ENCODE results near the gene SMYD4.
"Not testable (repeated sequence)": the region's sequence is repeated elsewhere in the genome, so short reads cannot be mapped to it uniquely, and the experiment has no call there.

SMYD4 gene

DNA sequence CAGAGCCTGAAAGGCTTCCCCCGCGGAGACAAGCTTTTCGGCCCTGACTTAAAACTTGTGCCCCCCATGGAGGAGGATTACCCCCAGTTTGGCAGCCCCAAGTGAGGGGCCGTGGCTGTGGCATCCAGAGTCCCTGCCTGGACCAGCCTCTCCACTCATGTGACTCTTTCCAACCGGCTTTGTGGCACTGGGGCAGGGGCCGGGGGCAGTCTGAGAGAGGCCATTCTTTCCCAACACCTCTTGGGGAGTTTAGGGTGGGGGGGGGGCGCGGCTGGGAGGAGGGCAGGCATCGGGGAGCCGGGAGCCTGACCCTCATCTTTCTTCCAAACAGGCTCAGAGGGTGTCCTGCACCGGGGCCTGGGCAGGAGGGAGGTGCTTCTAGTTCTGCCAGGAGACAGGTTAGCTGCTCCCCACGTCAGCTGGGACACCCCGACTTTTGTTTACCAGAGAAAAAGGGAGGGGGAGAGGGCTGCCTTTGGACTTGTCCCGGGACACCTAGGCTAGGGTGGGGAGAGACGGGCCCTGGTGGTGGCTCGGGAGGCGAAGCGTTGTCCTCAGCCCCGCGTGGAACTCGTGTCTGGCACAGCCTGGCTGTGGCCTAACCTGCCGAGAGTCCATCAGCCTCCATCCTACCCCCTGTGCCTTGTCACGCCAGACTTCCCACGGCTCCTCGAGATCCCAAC, 75.1 kb downstream of the SMYD4 start:
- no peak for DNase-seq (ENCODE audit: low read depth in 2 of 2)

DNA sequence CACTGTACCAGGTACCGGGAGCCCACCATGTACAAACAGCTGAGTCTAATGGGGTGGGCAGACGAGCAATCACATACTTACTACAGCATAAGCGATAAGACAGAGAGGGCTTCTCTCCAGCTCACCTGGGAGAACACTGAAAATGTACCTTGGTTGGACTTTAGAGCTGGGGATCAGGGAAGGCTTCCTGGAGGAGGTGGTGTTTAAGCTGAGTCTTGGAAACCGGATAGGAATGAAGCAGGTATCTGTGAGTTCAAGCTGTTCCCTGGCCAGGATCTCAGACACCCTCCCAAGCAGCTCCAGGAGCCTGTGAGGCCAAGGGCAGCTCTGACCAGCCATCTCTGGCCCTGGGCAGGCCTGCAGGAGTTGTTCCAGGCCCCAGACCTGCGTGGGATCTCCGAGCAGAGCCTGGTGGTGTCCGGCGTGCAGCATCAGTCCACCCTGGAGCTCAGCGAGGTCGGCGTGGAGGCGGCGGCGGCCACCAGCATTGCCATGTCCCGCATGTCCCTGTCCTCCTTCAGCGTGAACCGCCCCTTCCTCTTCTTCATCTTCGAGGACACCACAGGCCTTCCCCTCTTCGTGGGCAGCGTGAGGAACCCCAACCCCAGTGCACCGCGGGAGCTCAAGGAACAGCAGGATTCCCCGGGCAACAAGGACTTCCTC, 75.8 kb downstream of the SMYD4 start:
- no peak for DNase-seq (ENCODE audit: low read depth in 2 of 2)

- DNase-seq (ENCODE audit: low read depth in 2 of 2): no peak
These were observed 77.1 kb downstream of the SMYD4 start for GRCh38 chr17:1752425-1753262.

DNA sequence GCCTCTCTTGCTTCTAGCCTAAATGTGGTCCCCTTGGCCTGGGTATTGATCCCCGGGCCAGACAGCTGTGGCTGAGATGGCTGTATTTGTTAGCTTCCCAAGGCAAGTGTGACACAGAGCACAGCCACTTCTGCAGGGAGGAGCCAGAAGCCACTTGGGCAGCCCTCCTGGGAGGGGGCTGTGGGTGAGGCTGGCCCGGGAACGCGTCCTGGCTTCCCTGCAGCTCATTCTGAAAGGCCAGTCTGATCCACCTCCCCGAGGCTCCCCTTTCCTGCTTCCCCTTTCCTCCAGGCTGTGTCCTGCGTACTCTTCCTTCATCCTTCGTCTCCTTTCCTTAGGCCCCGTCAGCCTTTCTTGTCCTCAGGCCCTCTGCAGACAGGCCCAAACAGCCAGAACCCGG, 79.1 kb downstream of the SMYD4 start:
- no peak for DNase-seq (ENCODE audit: low read depth in 2 of 2)

DNA sequence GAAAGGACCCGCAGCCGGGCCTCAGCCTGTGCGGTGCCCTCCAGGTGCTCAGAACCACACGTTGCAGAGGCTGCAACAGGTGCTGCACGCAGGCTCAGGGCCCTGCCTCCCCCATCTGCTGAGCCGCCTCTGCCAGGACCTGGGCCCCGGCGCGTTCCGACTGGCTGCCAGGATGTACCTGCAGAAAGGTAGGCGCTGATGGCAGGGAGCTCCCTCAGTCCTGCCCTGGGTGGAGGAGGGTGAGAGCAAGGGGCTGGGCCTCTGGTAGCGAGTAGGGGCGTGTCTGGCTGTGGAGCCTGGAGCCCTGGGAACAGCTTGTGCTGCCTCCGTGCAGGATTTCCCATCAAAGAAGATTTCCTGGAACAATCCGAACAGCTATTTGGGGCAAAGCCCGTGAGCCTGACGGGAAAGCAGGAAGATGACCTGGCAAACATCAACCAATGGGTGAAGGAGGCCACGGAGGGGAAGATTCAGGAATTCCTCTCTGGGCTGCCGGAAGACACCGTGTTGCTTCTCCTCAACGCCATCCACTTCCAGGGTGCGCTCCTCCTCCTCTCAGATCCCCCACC, 82.6 kb downstream of the SMYD4 start:
- DNase-seq (ENCODE audit: low read depth in 2 of 2): no peak

DNA sequence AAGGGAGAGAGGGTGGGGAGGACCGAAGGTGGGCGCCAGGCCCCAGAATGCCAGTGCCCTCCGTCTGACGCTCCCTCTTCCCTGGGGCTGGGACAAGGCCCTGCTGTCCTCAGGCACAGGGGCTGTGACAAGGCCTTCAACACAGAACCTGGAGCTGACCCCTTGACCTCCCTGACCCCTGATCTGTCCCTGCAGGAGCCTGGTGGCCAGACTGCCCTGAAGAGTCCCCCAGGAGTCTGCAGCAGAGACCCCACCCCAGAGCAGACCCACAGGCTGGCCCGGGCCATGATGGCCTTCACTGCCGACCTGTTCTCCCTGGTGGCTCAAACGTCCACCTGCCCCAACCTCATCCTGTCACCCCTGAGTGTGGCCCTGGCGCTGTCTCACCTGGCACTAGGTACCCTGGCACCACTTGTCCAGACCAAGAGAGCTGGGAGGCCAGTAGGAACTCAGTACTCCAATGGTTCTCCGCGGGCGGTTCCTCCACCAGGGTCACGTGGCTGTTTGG, 84.1 kb downstream of the SMYD4 start:
- DNase-seq (ENCODE audit: low read depth in 2 of 2): no peak

DNA sequence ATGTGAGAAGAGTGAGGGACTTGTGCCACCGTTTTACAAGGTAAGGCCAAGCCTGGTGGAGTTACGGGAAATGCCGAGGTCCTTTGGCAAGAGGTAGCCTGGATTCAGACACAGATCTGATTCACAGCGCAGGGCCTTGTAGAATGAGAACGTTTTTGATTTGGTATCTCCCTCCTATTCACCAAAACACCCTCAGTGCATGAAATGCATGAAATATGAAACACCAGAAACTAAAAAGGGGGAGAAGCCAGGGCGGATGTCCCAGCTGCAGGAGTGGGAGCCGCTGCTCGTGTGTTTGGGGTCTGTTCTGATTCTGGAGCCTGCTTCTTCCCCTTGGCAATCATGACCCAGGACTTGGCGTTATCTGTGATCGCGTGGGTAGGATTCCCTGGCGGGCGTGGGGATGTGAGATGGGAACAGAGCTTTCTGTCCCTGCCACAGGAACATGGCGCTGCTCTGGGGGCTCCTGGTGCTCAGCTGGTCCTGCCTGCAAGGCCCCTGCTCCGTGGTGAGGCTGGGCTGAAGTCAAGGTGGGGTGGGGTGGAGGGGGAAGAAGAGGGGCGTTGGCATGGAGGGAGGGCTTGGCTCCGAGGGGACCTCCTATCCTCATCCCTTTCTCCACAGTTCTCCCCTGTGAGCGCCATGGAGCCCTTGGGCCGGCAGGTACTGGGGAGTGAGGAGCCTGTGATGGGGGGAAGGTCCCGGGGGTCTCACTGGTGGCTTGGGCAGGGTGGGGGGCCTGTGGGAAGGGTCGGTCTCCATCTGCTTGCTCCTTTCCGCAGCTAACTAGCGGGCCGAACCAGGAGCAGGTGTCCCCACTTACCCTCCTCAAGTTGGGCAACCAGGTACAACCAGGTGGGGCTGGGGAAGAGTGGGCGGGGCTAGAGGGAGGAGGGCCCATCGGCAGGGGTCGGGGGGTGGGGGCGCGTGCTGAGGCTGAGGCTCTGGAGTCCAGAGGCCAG, 84.9 kb downstream of the SMYD4 start:
- DNase-seq (ENCODE audit: low read depth in 2 of 2): no peak

- DNase-seq (ENCODE audit: low read depth in 2 of 2): no peak
These were observed 86.6 kb downstream of the SMYD4 start for GRCh38 chr17:1743088-1743439.

DNA sequence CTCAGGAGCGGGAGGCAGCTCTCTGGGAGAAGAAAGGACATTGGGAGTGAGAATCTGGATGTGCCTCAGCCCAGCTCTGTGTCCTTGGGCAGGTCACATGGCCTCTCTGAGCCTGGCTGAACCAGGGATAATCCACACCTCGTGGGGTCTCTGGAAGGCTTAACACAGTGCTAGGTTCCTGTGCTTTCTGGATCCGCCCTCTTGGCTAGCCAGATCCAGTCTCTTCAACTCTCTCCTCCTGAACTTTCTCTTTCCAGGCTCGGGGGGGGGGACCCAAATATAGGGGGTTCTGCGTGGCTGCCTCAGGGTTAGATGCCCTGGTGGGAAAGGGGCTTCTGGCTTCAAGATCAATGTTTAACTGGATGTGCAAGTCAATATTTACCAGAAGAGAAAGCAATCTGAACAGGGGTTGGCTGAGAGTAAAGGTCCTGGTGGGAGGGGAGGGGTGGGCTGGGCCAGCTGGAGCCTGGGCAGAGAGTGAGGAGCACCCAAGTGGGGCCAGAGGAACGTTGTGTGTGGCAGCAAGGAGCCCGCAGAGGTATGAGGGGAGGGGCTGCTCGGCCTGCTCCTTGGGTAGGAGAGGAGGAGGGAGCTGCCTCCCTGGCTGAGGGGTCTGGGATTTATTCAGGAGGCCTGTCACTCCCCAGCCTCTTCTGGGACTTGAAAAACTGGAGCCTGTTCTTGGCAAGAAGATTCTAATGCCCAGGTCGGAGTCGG, 87.2 kb downstream of the SMYD4 start, which contains the start of gene SERPINF2:
SERPINF2 (plus strand) TSS at position 501 of the 717 bp plus-strand sequence. CDS start 2,125 bp downstream, outside the sequence.
- DNase-seq (ENCODE audit: low read depth in 2 of 2): no peak

GRCh38 chr17:1741899-1742298, 87.8 kb downstream of the SMYD4 start:
- not testable (repeated sequence) for DNase-seq (ENCODE audit: low read depth in 2 of 2)

- DNase-seq (ENCODE audit: low read depth in 2 of 2): no peak
These were observed 92.0 kb downstream of the SMYD4 start for GRCh38 chr17:1737531-1738291.

DNA sequence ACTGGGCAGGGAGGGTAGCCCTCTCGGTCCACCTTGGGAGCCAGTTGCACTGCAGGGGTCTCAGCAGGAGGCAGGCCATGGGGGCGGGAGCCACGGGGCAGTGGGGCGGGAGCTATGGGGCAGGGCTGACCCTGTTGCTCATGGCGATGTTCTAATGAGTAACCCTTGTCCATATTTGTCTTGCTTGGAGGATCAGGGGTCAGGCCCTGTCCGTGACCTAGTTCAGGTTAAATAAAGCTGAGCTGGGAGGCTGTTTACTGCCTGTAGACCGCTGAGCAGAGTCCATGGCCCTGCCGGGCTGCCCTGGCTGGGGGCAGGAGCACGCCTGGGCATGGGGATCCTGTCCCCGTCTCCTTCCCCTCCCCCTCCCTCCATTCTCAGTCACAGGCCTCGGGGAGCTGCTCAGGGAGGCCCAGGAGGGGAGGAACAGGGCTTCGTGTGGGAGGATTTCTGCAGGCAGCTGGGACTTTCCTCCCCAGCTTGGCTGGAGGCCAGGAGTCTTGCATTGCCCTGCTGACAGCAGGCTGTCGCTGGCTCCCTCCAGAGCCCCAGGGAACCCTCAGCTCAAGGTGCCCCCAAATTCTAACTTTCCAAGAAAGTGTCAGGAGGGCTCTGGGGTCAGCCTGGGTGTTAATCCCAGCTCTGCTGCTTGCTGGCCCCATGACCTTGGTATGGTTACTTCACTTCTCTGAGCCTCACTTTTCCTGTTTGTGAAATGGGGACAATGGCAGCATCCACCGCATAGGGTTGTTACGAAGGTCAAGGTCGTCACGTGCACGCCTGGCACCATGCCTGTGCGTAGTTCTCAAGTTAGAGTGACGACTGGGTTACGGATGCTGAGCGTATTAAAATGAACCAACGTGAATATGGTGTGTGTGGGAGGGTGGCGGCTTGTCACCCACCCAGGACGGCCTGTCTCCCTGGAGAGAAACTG, 93.1 kb downstream of the SMYD4 start:
- peak in 1 of 2 experiments; percentile 26 for DNase-seq (ENCODE audit: low read depth in 2 of 2)

DNA sequence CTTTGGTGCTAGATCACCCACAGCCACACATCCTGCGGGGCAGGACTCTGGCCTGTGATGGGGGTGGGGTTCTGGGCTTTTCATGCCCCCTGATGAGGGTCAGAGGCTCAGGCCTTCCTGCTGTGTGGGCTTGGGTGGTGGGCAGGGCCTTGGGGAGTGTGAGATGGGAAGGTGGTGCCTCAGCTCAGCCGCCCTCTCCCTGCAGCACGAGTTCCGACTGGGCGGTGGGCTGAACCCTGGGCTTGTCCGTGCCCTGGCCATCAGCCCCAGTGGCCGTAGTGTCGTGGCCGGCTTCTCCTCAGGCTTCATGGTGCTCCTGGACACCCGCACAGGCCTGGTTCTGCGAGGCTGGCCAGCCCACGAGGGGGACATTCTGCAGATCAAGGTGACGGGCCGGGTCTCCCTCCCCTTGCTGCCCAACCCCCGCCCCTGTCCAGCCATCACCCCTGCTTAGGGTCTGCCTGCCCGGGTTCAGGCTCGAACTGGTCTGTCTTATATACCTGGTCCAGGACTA, 93.8 kb downstream of the SMYD4 start:
- no peak for DNase-seq (ENCODE audit: low read depth in 2 of 2)

- no peak for DNase-seq (ENCODE audit: low read depth in 2 of 2)
These were observed 94.3 kb downstream of the SMYD4 start for GRCh38 chr17:1735418-1735817.

DNA sequence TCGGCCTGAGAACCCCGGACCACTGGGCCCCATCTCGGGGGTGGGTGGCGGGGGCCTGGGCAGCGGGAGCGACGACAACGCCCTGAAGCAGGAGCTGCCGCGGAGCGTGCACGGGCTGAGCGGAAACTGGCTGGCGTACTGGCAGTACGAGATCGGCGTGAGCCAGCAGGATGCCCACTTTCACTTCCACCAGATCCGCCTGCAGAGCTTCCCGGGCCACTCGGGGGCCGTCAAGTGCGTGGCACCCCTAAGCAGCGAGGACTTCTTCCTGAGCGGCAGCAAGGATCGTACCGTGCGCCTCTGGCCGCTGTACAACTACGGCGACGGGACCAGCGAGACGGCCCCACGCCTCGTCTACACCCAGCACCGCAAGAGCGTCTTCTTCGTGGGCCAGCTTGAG, 95.9 kb downstream of the SMYD4 start:
- no peak for DNase-seq (ENCODE audit: low read depth in 2 of 2)

GRCh38 chr17:1732833-1733321, 96.8 kb downstream of the SMYD4 start:
- DNase-seq (ENCODE audit: low read depth in 2 of 2): no peak

DNA sequence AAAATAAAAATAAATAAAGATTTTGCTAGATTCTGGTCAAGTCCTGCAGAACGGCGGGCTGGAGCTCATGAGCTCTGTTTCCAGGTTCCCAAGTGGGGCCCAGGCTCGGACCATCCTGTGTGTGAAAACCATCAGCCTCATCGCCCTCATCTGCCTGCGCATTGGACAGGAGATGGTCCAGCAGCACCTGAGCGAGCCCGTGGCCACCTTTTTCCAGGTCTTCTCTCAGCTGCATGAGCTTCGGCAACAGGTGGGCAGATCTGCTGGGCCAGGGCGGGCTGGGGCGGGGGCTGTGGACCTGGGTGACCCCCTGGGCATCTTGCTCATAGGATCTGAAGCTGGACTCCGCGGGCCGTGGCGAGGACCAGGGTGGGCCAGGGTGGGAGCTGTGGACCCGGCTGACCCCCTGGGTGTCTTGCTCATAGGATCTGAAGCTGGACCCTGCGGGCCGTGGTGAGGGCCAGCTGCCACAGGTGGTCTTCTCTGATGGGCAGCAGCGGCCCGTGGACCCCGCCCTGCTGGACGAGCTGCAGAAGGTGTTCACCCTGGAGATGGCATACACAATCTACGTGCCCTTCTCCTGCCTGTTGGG, 97.4 kb downstream of the SMYD4 start:
- no peak for DNase-seq (ENCODE audit: low read depth in 2 of 2)

DNA sequence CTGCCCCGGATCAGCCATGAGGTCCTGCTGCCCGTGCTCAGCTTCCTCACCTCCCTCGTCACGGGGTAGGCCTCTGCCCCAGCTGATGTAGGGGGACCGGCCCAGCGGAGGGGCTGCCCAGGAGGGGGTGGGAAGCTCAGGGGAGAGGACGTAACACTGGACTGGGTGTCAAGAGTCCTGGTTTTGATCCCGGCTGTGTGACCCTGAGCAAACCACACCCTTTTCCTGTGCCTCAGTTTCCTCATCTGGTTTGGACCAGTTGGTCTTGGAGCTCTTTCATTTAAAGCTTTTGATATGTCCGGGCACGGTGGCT, 98.6 kb downstream of the SMYD4 start:
- DNase-seq (ENCODE audit: low read depth in 2 of 2): no peak
